SH-SY5Y (cell line): Measurements from ENCODE around the gene HLA-DOB.

ENCODE experiments used
- GATA2 ChIP-seq: IDR thresholded peaks from 2 replicates; pipeline ENCODE4 v1.6.1; 2011; ENCODE audit warnings: mild to moderate bottlenecking, low read depth, low read length
- GATA3 ChIP-seq: IDR thresholded peaks from 2 replicates; pipeline ENCODE4 v1.6.1; 2011; ENCODE audit warnings: low read depth, mild to moderate bottlenecking, low read length, moderate library complexity

GRCh38 chr6:32853541-32854375, 37.0 kb upstream of the HLA-DOB start, which contains the start of the genes PSMB9 and TAP1:
- TF ChIP-seq GATA2 (no peak), GATA3 (no peak)
